Measurements from ENCODE around the gene MAMDC2.
"Not testable (repeated sequence)": the region's sequence is repeated elsewhere in the genome, so short reads cannot be mapped to it uniquely, and the experiment has no call there.

Gene MAMDC2

GRCh38 chr9:70217029-70217428, 173.4 kb downstream of the MAMDC2 start:
- DNase-seq: no peak

- DNase-seq: no peak
These were observed 175.1 kb downstream of the MAMDC2 start for GRCh38 chr9:70218767-70219166.

- no peak for DNase-seq
These were observed 176.6 kb downstream of the MAMDC2 start for GRCh38 chr9:70220216-70220615.

- no peak for DNase-seq
These were observed 178.7 kb downstream of the MAMDC2 start for GRCh38 chr9:70222354-70222753.

GRCh38 chr9:70228118-70228517, 184.5 kb downstream of the MAMDC2 start:
- no peak for DNase-seq

GRCh38 chr9:70228611-70229010, 185.0 kb downstream of the MAMDC2 start:
- no peak for DNase-seq

GRCh38 chr9:70229026-70229425, 185.4 kb downstream of the MAMDC2 start:
- DNase-seq: no peak

GRCh38 chr9:70229579-70229978, 185.9 kb downstream of the MAMDC2 start:
- DNase-seq: peak; percentile 2

- DNase-seq: no peak
These were observed 188.8 kb downstream of the MAMDC2 start for GRCh38 chr9:70232476-70232875.

GRCh38 chr9:70234208-70234607, 190.6 kb downstream of the MAMDC2 start:
- DNase-seq: not testable (repeated sequence)

GRCh38 chr9:70245952-70246351, 202.3 kb downstream of the MAMDC2 start:
- not testable (repeated sequence) for DNase-seq

GRCh38 chr9:70250221-70250620, 206.6 kb downstream of the MAMDC2 start:
- DNase-seq: no peak

GRCh38 chr9:70255486-70255885, 211.8 kb downstream of the MAMDC2 start:
- no peak for DNase-seq

- DNase-seq: no peak
These were observed 212.5 kb downstream of the MAMDC2 start for GRCh38 chr9:70256123-70256551.

GRCh38 chr9:70257502-70257901, 213.9 kb downstream of the MAMDC2 start:
- DNase-seq: no peak

- peak; percentile 23 for DNase-seq
These were observed 214.5 kb downstream of the MAMDC2 start for GRCh38 chr9:70257991-70258691.

GRCh38 chr9:70258692-70259511, 215.3 kb downstream of the MAMDC2 start, which contains the start of gene SMC5:
Gene SMC5, plus strand, starts transcription at chr9:70258978. Its CDS starts 101 bp downstream, at chr9:70259079.
- peak; percentile 96 for DNase-seq

GRCh38 chr9:70259512-70259802, 215.8 kb downstream of the MAMDC2 start:
- DNase-seq: peak; percentile 6

- DNase-seq: no peak
These were observed 216.4 kb downstream of the MAMDC2 start for GRCh38 chr9:70260007-70260443.

- DNase-seq: no peak
These were observed 217.0 kb downstream of the MAMDC2 start for GRCh38 chr9:70260606-70261005.

GRCh38 chr9:70261131-70261870, 217.7 kb downstream of the MAMDC2 start:
- DNase-seq: no peak

- DNase-seq: no peak
These were observed 218.7 kb downstream of the MAMDC2 start for GRCh38 chr9:70262366-70262765.

GRCh38 chr9:70262948-70263347, 219.3 kb downstream of the MAMDC2 start:
- DNase-seq: peak; percentile 7

GRCh38 chr9:70263421-70263820, 219.8 kb downstream of the MAMDC2 start:
- DNase-seq: peak; percentile 9
